ENCODE measurements around the gene SPEM1.

Gene SPEM1

GRCh38 chr17:7407082-7407481 lies 13.0 kb upstream of the SPEM1 start:
- no peak for DNase-seq (ENCODE audit: low spot score)
- TF ChIP-seq, protein P1, sequence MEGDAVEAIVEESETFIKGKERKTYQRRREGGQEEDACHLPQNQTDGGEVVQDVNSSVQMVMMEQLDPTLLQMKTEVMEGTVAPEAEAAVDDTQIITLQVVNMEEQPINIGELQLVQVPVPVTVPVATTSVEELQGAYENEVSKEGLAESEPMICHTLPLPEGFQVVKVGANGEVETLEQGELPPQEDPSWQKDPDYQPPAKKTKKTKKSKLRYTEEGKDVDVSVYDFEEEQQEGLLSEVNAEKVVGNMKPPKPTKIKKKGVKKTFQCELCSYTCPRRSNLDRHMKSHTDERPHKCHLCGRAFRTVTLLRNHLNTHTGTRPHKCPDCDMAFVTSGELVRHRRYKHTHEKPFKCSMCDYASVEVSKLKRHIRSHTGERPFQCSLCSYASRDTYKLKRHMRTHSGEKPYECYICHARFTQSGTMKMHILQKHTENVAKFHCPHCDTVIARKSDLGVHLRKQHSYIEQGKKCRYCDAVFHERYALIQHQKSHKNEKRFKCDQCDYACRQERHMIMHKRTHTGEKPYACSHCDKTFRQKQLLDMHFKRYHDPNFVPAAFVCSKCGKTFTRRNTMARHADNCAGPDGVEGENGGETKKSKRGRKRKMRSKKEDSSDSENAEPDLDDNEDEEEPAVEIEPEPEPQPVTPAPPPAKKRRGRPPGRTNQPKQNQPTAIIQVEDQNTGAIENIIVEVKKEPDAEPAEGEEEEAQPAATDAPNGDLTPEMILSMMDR (IDR thresholded peaks at IDR 0.05; ENCODE audit: extremely low read depth, missing control alignments): no peak

DNA sequence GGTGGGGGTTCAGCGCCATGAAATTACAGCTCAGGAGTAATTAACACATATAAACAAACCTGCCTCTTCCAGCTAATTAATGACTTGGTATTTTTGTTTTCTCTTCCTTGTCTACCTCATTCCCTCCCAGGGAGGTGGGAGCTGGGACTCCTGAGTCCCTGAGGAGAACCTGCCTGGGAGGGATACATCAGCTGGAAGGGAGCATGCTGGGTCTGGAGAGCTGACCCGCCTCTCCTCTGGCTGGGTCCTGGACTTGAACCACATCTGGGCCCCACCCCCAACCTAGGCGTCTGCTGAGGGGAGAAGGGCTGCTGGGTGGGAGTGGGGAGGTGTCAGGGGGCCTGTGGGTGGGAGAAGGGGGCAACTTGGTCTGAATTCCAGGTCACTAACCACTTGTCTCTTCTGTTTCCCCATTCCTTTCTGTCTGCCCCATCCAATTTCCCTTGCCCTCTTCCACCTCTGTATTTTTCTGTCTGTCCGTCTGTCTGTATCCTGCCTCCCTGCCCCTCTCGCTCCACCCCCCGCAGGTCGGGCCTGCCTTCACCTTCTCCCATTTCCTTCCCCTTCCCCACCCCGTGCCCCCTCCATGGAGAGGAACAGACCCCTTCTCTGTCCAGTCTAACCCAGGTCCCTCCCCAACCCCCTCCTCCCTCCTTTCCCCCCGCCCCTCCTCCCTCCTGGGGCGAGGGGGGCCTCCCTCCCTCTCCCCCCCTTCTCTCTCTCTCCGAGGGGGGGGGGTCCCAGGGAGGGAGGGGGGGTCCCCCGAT lies 12.5 kb upstream of the SPEM1 start, which contains the start of gene NLGN2:
Gene NLGN2, plus strand, starts transcription at position 361 of the 767 bp plus-strand sequence. CDS start 411 bp downstream, outside the sequence.
- TF ChIP-seq, protein P1 (IDR thresholded peaks at IDR 0.05; ENCODE audit: extremely low read depth, missing control alignments): no peak

DNA sequence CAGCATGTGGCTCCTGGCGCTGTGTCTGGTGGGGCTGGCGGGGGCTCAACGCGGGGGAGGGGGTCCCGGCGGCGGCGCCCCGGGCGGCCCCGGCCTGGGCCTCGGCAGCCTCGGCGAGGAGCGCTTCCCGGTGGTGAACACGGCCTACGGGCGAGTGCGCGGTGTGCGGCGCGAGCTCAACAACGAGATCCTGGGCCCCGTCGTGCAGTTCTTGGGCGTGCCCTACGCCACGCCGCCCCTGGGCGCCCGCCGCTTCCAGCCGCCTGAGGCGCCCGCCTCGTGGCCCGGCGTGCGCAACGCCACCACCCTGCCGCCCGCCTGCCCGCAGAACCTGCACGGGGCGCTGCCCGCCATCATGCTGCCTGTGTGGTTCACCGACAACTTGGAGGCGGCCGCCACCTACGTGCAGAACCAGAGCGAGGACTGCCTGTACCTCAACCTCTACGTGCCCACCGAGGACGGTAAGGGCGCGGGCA lies 11.8 kb upstream of the SPEM1 start:
- no peak for DNase-seq (ENCODE audit: low spot score)
- TF ChIP-seq, protein P1 (IDR thresholded peaks at IDR 0.05; ENCODE audit: extremely low read depth, missing control alignments): no peak

More for the DNA sequence above, 12.5 kb upstream of the SPEM1 start, which contains the start of gene NLGN2:
- no peak for DNase-seq (ENCODE audit: low spot score)

- no peak for DNase-seq (ENCODE audit: low spot score)
- TF ChIP-seq, protein P1 (IDR thresholded peaks at IDR 0.05; ENCODE audit: extremely low read depth, missing control alignments): no peak
Measured at GRCh38 chr17:7408863-7409262, 11.3 kb upstream of the SPEM1 start.

DNA sequence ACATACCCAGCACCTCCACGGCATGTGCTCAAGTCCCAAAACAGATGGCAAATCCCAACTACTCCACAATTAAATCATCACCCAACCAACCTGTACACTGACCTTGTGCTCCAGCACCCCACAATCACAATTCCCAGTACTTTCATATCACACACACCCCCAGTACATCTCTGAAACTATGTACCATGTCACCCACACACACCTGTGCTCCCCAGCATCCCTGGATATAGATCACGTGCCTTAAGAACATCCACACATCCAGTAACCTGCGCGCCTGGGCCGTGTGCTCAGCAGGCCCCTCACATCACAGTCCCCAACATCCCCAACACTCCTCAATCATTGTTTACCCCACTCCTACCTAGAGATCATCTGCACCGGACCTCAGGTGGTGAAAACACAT lies 10.4 kb upstream of the SPEM1 start:
- no peak for DNase-seq (ENCODE audit: low spot score)
- TF ChIP-seq, protein P1 (IDR thresholded peaks at IDR 0.05; ENCODE audit: extremely low read depth, missing control alignments): no peak

GRCh38 chr17:7410634-7411426 lies 9.3 kb upstream of the SPEM1 start:
- TF ChIP-seq, protein P1 (IDR thresholded peaks at IDR 0.05; ENCODE audit: extremely low read depth, missing control alignments): no peak
- no peak for DNase-seq (ENCODE audit: low spot score)

DNA sequence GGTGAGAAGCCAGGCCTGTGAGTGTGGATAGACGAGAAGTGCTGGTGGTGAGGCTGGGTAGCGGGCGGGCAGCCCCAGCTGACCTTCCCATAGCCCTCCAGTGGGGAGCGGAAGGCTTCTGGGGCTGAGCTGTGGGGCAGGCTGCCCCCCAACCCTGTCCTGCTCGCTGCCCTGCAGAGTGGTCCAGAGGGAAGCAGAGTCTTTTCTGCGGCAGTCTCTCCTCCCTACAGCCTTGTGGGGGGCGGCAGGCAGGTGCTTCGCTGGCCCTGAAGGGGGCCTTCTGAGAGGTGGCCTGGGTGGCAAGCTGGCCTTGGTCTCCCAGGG lies 8.7 kb upstream of the SPEM1 start:
- no peak for DNase-seq (ENCODE audit: low spot score)
- TF ChIP-seq, protein P1 (IDR thresholded peaks at IDR 0.05; ENCODE audit: extremely low read depth, missing control alignments): no peak
